PC-9 (cell line): ENCODE results near the gene CDC14B.

Experiments
- CTCF ChIP-seq: fragments of 200-600 bp; sonication (generic); conservative IDR thresholded peaks from 2 replicates; pipeline ENCODE4 v1.6.1; 2017; ENCODE audit warnings: mixed run types, antibody characterized with exemption, mild to moderate bottlenecking, moderate library complexity
- EZH2 ChIP-seq: fragments of 200-600 bp; sonication (generic); IDR thresholded peaks from 2 replicates; pipeline ENCODE4 v1.8.0; 2017; ENCODE audit warnings: antibody characterized with exemption, low read depth

GRCh38 chr9:96626912-96627311 lies 7.3 kb upstream of the CDC14B start:
- TF ChIP-seq CTCF (no peak), EZH2 (no peak)
